GM18502 (cell line): Measurements from ENCODE around the gene CALN1.
"Not testable (repeated sequence)": the region's sequence is repeated elsewhere in the genome, so short reads cannot be mapped to it uniquely, and the experiment has no call there.

Source experiments
- ATAC-seq: cut with Tn5 transposase; IDR thresholded peaks from one replicate; pipeline ENCODE4 v1.9.1; 2021; ENCODE audit warnings: mild to moderate bottlenecking; ENCODE audit not compliant: unreplicated experiment, poor library complexity

Gene CALN1

GRCh38 chr7:71914204-71914603, 497.9 kb downstream of the CALN1 start:
- not testable (repeated sequence) for ATAC-seq

DNA sequence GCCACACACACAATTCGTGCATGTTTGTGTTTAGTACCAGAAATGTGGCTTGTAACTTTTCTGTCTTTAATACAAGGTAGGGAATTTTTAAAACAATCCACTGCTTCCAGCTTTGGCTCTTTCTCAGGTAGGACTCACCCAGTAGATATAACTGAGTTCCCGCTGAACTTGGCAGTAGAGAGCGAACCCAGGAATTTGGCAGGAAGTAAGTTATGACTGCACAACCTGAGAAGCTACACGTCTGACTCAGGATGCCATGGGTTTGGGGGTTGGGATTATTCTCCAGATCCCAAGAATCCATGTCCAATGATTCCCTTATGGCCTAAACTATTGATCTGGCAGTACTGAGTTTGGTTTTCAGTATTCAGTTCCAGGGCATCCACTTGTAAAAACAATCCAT, 499.7 kb downstream of the CALN1 start:
- no peak for ATAC-seq

GRCh38 chr7:71911051-71911450, 501.1 kb downstream of the CALN1 start:
- ATAC-seq, result no peak

DNA sequence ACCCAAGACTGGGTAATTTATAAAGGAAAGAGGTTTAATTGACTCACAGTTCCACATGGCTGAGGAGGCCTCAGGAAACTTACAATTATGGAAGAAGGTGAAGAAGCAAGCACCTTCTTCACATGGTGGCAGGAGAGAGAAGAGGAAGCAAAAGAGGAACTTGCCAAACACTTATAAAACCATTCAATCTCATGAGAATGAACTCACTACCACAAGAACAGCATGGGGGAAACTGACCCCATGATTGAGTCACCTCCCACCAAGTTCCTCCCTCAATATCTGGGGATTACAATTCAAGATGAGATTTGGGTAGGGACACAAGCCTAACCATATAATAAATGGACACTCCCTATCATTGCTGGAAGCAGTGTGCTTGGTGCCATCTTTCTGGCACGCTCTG, 506.3 kb downstream of the CALN1 start:
- no peak for ATAC-seq

GRCh38 chr7:71904484-71904883, 507.7 kb downstream of the CALN1 start:
- ATAC-seq, result no peak

GRCh38 chr7:71900556-71900955, 511.6 kb downstream of the CALN1 start:
- ATAC-seq, result no peak

DNA sequence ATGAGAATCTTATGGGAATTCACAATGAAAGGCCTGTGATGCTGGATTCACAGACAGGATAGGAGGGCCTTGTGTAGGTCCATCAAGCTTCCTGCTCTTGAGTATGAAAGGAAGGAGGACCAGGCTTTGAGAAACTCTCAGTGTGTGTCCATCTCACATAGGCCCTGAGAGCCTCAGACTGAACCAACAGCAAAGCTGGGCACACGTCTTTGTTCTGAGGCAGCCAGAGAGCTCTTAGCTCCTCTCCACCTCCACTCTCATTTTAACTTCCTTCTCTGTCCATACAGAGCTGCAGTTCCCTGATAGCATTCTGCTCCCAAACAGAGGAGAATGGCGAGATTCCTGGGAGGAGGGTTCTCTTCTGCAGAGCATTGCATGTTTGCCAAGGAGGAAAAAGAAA, 515.6 kb downstream of the CALN1 start:
- no peak for ATAC-seq

- no peak for ATAC-seq
These were observed 526.1 kb downstream of the CALN1 start for GRCh38 chr7:71886046-71886445.

GRCh38 chr7:71885487-71885886, 526.7 kb downstream of the CALN1 start:
- no peak for ATAC-seq

GRCh38 chr7:71883415-71883814, 528.7 kb downstream of the CALN1 start:
- ATAC-seq, result no peak

DNA sequence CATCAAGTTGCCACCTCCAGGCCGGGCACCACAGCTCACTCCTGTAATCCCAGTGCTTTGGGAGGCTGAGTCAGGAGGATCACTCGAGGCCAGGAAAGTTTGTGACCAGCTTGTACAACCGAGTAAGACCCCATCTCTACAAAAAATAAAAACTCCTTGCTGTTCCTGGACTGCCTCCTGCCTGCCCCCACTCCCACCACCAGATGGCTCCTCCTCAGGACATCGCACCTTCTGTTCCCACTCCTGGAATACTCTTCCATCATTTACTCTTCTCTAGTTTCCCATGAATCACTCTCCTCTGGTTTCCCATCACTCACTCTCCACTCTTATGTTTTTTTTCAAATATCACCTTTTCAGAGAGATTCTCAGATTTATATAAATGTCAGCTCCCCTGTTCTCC, 540.7 kb downstream of the CALN1 start:
- ATAC-seq, result no peak

GRCh38 chr7:71870812-71871211, 541.3 kb downstream of the CALN1 start:
- ATAC-seq, result no peak

DNA sequence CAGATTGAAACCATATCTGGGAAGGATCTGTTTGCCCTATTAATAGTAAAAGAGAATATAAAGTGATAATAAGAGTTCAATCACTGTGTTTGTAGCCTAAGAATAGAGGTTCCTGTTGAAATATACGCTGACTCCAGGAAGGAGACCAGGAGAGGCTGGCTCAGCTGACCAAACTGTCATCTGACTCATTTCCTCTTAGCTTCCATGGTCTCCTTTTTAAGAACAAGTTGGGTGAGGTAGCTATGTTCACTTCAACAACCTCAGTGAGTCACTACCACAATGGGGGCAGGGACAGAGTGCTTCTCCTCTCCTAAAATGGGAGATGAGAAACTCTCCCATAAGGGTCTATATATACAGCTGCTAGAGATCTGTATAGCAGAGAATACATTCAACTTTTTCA, 543.3 kb downstream of the CALN1 start:
- no peak for ATAC-seq

- no peak for ATAC-seq
These were observed 544.5 kb downstream of the CALN1 start for GRCh38 chr7:71867626-71868025.

DNA sequence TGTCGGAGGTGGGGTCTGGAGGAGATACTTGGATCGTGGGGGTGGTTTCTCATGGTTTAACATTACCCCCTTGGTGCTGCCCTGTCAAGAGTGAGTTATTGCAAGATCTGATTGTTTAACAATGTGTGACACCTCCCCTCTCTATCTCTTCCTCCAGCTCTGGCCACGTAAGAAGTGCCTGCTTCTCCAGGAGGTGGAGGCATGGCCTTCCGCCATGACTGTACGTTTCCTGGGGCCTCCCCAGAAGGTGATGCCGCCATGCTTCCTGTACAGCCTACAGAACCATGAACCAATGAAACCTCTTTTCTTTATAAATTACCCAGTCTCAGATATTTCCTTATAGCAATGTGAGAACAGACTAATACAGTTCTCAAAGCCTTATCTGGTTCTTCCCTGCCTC, 547.0 kb downstream of the CALN1 start:
- no peak for ATAC-seq

DNA sequence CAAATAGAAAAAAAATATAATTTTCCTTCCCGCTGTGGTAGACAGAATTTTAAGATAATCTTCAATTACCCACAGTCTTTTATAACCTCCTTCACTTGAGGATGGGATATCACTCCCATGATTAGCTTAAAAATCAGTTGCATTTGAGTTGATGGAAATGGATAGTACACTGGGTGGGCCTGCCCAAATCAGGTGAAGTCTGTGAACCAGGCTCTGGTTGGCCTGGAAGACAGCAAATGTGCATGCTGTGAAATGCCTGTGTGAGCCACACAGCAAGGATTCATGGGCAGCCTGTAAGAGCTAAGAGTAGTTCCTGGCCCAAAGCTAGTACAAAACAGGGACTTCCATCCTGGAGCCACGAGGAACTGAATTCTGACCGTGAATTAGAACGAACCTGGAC, 548.0 kb downstream of the CALN1 start:
- ATAC-seq, result no peak

DNA sequence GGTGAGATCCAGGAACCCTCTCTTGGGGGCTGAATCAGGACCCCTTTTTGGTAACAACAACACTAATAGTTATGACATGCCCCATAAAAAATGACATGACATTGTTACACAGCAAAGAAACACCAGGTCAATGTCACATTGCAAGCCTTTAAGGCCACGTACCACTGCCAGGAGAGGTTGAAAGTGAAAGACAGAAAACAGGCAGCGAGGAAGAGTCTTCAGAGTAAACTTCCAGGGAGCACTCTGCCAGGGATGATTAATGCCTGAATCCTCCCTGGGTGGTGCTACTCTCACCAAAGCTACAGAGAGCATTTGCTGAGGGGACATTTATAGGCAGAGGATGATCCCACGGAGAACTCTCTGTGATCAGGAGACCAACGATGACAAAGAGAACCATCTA, 551.6 kb downstream of the CALN1 start:
- ATAC-seq, result no peak

DNA sequence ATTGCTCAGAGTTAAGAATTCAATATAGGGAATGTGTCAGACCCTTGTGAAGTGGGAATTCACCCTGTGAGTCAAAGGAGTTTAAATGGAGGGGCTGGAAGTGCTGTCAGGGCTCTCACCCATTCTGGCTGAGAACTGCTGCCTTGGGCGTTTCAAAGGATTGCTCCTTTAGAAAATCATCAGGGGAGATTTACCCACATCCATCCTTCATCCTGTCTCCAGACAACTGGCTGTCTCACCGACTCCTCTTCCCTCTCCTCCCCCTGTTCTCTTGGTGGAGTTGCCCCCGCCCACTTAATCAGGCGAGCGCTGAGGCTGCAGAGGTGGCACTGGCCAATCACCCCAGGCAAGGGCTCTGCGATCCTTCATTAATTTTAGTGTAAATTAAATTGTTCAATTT, 554.8 kb downstream of the CALN1 start:
- ATAC-seq, result no peak

DNA sequence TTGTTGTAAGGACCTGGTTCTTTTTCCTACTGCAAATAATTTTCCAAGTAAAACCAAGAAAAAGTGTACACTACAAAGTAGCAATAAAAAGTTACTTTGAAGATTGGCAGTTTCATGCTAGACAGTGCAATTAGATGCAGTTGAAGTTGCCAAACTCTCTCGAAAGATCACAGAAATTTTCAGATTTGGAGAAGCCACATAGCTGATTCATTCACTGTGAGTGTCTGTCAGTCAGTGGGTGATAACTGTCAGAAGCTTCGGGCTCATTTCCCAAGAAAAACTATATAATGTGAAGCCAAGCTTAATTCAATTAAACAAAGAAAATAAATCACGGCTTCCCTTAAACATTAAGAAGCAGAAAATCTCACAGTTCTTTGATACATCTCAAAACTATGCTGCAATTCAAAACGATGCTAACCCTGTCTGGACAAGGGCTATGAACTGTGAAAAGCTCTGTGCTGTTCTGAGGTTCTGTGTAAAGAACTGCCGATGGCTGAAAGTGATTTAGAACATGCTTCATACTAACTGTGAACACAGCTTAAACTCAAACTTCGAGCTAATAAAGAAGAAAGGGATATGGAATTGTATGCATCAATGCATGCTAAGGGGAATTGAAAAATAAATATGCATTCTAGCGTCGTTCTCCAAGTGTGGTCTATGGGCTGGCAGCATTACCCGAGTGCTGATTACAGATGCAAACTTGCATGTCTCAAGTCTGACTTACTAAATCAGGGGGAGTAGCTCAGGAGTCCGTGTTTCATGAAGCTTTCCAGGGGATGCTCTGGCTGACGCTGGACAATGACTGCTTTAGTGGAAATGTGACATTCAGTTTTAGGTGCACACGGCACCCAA, 557.4 kb downstream of the CALN1 start:
- no peak for ATAC-seq

DNA sequence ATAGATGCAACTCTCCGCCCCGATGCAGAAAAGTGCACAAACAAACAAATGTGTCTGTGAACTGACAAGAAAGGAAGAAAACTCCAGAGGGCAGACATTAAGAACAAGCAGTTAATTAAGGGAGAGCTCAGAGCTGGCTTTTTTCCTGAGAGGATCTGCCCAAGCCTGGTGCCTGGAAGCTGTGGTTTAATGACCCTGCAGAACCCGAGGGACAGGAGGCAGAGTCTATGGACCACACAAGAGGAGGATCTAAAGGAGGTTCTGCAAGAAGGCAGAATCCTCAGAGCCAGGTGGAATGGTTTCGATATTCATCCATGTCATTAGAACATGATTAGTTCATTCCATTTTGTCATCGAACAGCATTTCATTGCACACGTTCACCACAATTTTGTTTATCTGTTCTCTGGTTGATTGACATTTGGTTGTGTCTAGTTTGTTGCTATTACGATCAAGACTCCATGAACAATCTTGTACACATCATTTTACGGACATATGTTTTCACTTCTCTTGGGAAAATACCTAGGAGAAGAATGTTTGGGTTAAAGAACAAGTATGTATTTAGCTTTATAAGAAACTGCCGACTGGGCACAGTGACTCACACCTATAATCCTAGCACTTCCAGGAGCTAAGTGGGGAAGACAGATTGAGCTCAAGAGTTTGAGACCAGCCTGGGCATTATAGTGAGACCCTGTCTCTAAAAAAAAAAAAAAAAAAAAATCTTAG, 560.2 kb downstream of the CALN1 start:
- no peak for ATAC-seq

DNA sequence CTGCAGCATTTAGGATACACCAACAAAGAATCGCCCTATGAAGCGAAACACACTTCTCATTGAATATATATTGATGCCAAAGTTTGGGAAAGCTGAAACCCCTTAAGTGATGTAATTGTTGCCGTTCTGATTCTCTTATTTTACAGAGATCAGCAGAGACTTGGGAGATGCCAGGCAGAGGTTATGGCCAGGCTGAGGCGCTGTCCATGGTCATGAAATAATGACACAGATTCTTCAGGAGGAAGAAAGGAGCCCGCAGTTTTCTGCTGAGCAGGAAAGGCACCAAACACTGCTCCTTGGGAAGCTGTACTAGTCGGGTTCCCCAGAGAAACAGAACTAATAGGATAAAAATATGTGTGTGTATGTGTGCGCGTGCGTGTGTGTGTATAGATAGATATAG, 566.0 kb downstream of the CALN1 start:
- ATAC-seq, result no peak

DNA sequence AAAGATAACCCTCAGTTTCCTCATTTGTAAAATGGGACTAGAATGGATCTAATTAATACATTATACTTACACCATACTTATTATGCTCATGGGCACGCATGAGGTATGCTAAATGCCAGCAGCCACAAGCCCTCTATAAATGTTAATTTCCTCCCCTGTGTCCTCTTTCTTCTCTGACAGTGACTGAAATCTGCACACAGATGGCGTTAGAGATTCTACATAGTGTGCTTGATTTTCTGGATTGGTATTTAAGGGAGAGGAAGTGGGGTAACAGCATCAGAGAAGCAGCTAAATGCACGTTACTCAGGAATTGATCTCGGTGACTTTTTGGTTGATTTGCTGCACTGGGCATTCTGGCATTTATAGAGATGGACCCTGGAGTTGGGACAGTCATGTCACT, 568.5 kb downstream of the CALN1 start:
- no peak for ATAC-seq
